WTC11 (cell line): ENCODE results near the gene RANBP9. TPM values are rescaled to one million over a fixed set of nuclear protein-coding genes. Genes with fewer than 3 reads are reported as not detected.

ENCODE experiments used
- ATAC-seq: fragments of 200-7000 bp; cut with Tn5 transposase; 2 replicates; pipeline ENCODE4 v1.10.0; 2021; ENCODE audit warnings: mild to moderate bottlenecking, moderate library complexity
- CTCF ChIA-PET: fragments of 300-600 bp; sonication (Branson Sonifier 250); formaldehyde crosslinking; loops from one replicate; lab custom pipeline; 2021; ENCODE audit warnings: antibody characterized with exemption; lab: Charles Lee
- POLR2A ChIA-PET: fragments of 350-600 bp; sonication (Branson Sonifier 250); formaldehyde crosslinking; loops from one replicate; lab custom pipeline; 2021; ENCODE audit warnings: antibody characterized with exemption; lab: Charles Lee
- DNase-seq: peaks from one replicate; pipeline ENCODE4 v3.0.0; 2021; ENCODE audit warnings: low spot score
- H3K27ac Mint-ChIP-seq: 2 replicates; pipeline ENCODE4 v1.8.0; 2021; ENCODE audit warnings: mixed read lengths
- H3K27me3 Mint-ChIP-seq: 2 replicates; pipeline ENCODE4 v1.8.0; 2021; ENCODE audit warnings: low read depth, mild to moderate bottlenecking, moderate library complexity, mixed read lengths
- H3K36me3 Mint-ChIP-seq: 2 replicates; pipeline ENCODE4 v1.8.0; 2021; ENCODE audit warnings: mixed read lengths
- H3K4me1 Mint-ChIP-seq: 2 replicates; pipeline ENCODE4 v1.8.0; 2022; ENCODE audit warnings: mixed read lengths
- H3K4me3 Mint-ChIP-seq: 2 replicates; pipeline ENCODE4 v1.8.0; 2021; ENCODE audit warnings: mild to moderate bottlenecking, moderate library complexity, mixed read lengths
- H3K9me3 Mint-ChIP-seq: 2 replicates; pipeline ENCODE4 v1.8.0; 2021; ENCODE audit warnings: mixed read lengths
- AFF4 ChIP-seq: sonication (generic); formaldehyde crosslinking; IDR thresholded peaks from 2 replicates; pipeline ENCODE4 v1.8.1; 2023; ENCODE audit warnings: mild to moderate bottlenecking, missing genetic modification reagents, borderline replicate concordance
- CREM ChIP-seq: sonication (generic); formaldehyde crosslinking; IDR thresholded peaks from 2 replicates; pipeline ENCODE4 v1.8.1; 2022; ENCODE audit warnings: mild to moderate bottlenecking, missing genetic modification reagents, moderate library complexity
- CTCF ChIP-seq: fragments of 200-600 bp; IDR thresholded peaks from 2 replicates; pipeline ENCODE4 v1.8.0; 2022; ENCODE audit warnings: antibody characterized with exemption
- E2F1 ChIP-seq: sonication (generic); formaldehyde crosslinking; IDR thresholded peaks from 2 replicates; pipeline ENCODE4 v1.8.0; 2022; ENCODE audit warnings: mild to moderate bottlenecking, missing genetic modification reagents
- FOXJ3 ChIP-seq: sonication (generic); formaldehyde crosslinking; IDR thresholded peaks from 2 replicates; pipeline ENCODE4 v1.9.0; 2021; ENCODE audit warnings: missing genetic modification reagents, mild to moderate bottlenecking, borderline replicate concordance
- FOXP4 ChIP-seq: sonication (generic); formaldehyde crosslinking; IDR thresholded peaks from 2 replicates; pipeline ENCODE4 v1.8.0; 2022; ENCODE audit warnings: mild to moderate bottlenecking, missing genetic modification reagents
- JUN ChIP-seq: sonication (generic); formaldehyde crosslinking; IDR thresholded peaks from 2 replicates; pipeline ENCODE4 v1.8.0; 2023; ENCODE audit warnings: mild to moderate bottlenecking, missing genetic modification reagents
- KAT7 ChIP-seq: sonication (generic); formaldehyde crosslinking; IDR thresholded peaks from 2 replicates; pipeline ENCODE4 v1.8.1; 2023; ENCODE audit warnings: missing genetic modification reagents, mild to moderate bottlenecking, borderline replicate concordance
- MAX ChIP-seq: sonication (generic); formaldehyde crosslinking; IDR thresholded peaks from 2 replicates; pipeline ENCODE4 v1.8.0; 2022; ENCODE audit warnings: mild to moderate bottlenecking, missing genetic modification reagents
- MYBL2 ChIP-seq: sonication (generic); formaldehyde crosslinking; IDR thresholded peaks from 2 replicates; pipeline ENCODE4 v1.8.1; 2023; ENCODE audit warnings: mild to moderate bottlenecking, moderate library complexity, missing genetic modification reagents
- NFE2L1 ChIP-seq: sonication (generic); formaldehyde crosslinking; IDR thresholded peaks from 2 replicates; pipeline ENCODE4 v1.8.1; 2023; ENCODE audit warnings: missing genetic modification reagents
- OVOL2 ChIP-seq: fragments of 250-450 bp; sonication (Bioruptor Pico); IDR thresholded peaks from 2 replicates; pipeline ENCODE4 v1.9.0; 2021; ENCODE audit warnings: mild to moderate bottlenecking, borderline replicate concordance
- TEAD1 ChIP-seq: sonication (generic); formaldehyde crosslinking; IDR thresholded peaks from 2 replicates; pipeline ENCODE4 v1.8.0; 2022; ENCODE audit warnings: mild to moderate bottlenecking, missing genetic modification reagents
- ZNF263 ChIP-seq: sonication (generic); formaldehyde crosslinking; IDR thresholded peaks from 2 replicates; pipeline ENCODE4 v1.8.1; 2022; ENCODE audit warnings: low read depth, mild to moderate bottlenecking, moderate library complexity, missing genetic modification reagents
- ZNF281 ChIP-seq: sonication (generic); formaldehyde crosslinking; IDR thresholded peaks from 2 replicates; pipeline ENCODE4 v1.8.0; 2023; ENCODE audit warnings: mild to moderate bottlenecking, missing genetic modification reagents
- total RNA-seq: library from RNA; stranded (reverse); gene quantifications from 3 replicates; pipeline ENCODE4 v1.2.3, GENCODE V29; 2021

RANBP9 gene
- total RNA-seq, 1 experiment from 2014 or later = 33.4 TPM

GRCh38 chr6:13703496-13703895 lies 8.1 kb downstream of the RANBP9 start:
- CTCF ChIA-PET = no interaction called here
- POLR2A ChIA-PET = no interaction called here
- H3K27me3 Mint-ChIP-seq = no peaks in the 10 kb centered on the region
- no peaks in the 10 kb centered on the region for H3K9me3 Mint-ChIP-seq
- H3K36me3 Mint-ChIP-seq = no peaks in the 10 kb centered on the region
- H3K27ac Mint-ChIP-seq = no peak overlapping the region
- H3K4me1 Mint-ChIP-seq = peaks cover 21% of the 10 kb centered on the region
- no peak overlapping the region for H3K4me3 Mint-ChIP-seq
- no peak for DNase-seq
- TF ChIP-seq MYBL2 = no peak
- TF ChIP-seq FOXP4 = no peak
- no peak for TF ChIP-seq FOXJ3 (CRISPR knock-in tag)
- TF ChIP-seq MAX = no peak
- no peak for TF ChIP-seq OVOL2 (CRISPR knock-in tag)
- no peak for TF ChIP-seq ZNF263 (CRISPR knock-in tag)
- TF ChIP-seq CREM = no peak
- no peak for TF ChIP-seq NFE2L1
- no peak for TF ChIP-seq TEAD1
- no peak for TF ChIP-seq JUN (CRISPR knock-in tag)
- no peak for TF ChIP-seq AFF4 (CRISPR knock-in tag)
- TF ChIP-seq KAT7 (CRISPR knock-in tag) = no peak
- no peak for TF ChIP-seq CTCF
- TF ChIP-seq E2F1 (CRISPR knock-in tag) = no peak
- TF ChIP-seq ZNF281 = no peak
- no peak for ATAC-seq
